ENCODE measurements around the gene PDLIM3.

DNA sequence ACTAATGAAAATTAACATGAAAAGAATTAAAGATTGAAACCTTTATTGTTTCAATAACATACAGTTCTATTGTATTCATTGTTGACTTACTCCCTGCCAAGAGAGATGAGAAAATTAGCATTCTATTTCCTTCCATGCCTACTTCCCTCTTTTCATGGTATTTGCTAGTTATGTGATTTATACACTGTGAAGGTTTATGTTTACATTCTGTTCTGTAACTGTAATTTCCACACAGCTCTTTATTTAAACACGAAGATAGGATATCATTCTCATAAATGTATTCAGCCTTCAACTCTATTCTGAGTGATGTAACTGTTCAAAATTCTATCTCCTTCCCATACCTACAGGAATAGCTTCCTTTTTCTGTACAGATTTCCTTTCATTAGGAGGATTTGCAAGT lies 70.4 kb downstream of the PDLIM3 start:
- TF ChIP-seq, protein P1, sequence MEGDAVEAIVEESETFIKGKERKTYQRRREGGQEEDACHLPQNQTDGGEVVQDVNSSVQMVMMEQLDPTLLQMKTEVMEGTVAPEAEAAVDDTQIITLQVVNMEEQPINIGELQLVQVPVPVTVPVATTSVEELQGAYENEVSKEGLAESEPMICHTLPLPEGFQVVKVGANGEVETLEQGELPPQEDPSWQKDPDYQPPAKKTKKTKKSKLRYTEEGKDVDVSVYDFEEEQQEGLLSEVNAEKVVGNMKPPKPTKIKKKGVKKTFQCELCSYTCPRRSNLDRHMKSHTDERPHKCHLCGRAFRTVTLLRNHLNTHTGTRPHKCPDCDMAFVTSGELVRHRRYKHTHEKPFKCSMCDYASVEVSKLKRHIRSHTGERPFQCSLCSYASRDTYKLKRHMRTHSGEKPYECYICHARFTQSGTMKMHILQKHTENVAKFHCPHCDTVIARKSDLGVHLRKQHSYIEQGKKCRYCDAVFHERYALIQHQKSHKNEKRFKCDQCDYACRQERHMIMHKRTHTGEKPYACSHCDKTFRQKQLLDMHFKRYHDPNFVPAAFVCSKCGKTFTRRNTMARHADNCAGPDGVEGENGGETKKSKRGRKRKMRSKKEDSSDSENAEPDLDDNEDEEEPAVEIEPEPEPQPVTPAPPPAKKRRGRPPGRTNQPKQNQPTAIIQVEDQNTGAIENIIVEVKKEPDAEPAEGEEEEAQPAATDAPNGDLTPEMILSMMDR (conservative IDR thresholded peaks at IDR 0.05; ENCODE audit: low read depth, low read length) = no peak
- TF ChIP-seq EZH2phosphoT487 (IDR thresholded peaks at IDR 0.05; ENCODE audit: borderline replicate concordance, low read length) (no peak), EZH2 (IDR thresholded peaks at IDR 0.05; ENCODE audit: low read length, unreplicated experiment) (no peak)

Data from PC-3 (cell line).